Tibial nerve (tissue), 4 donors: ENCODE data around the gene ST3GAL6. TPM values are rescaled to one million over a fixed set of nuclear protein-coding genes. Genes with fewer than 3 reads are reported as not detected.

Source experiments
- DNase-seq, 2 donors: peaks; one replicate each; pipeline ENCODE4 v3.0.0-alpha.2; 2019; ENCODE audit warnings: low spot score in 2 of 2
- H3K27ac ChIP-seq, 4 donors: fragments of 200-600 bp; sonication (generic) in 3 of 4; one replicate each; pipeline ENCODE4 v1.5.1; 2017 to 2019; ENCODE audit warnings: mild to moderate bottlenecking in 1 of 4
- H3K27me3 ChIP-seq, 2 donors: fragments of 200-600 bp; sonication (generic) in 1 of 2; one replicate each; pipeline versions ENCODE4 v1.5.1 to v1.6.0; 2017 to 2019
- H3K36me3 ChIP-seq, 3 donors: fragments of 200-600 bp; sonication (generic); one replicate each; pipeline ENCODE4 v1.5.1; 2018 to 2019
- H3K4me1 ChIP-seq, 4 donors: fragments of 200-600 bp; sonication (generic) in 3 of 4; one replicate each; pipeline ENCODE4 v1.5.1; 2017 to 2019
- H3K4me3 ChIP-seq, 4 donors: fragments of 200-600 bp; sonication (generic) in 3 of 4; one replicate each; pipeline ENCODE4 v1.5.1; 2017 to 2019; ENCODE audit warnings: mild to moderate bottlenecking in 1 of 4, moderate library complexity in 1 of 4
- H3K9me3 ChIP-seq, 4 donors: fragments of 200-600 bp; sonication (generic) in 3 of 4; one replicate each; pipeline ENCODE4 v1.5.1; 2017 to 2019
- CTCF ChIP-seq, 5 experiments: fragments of 200-600 bp in 3 of 5; fragments of 450-650 bp in 2 of 5; sonication (generic) in 3 of 5; IDR thresholded peaks; one replicate each; pipeline ENCODE4 v1.5.1; 2016 to 2019; ENCODE audit warnings: antibody characterized with exemption in 5 of 5, mild to moderate bottlenecking in 3 of 5, moderate library complexity in 2 of 5
- EP300 ChIP-seq, 2 donors: sonication (generic); formaldehyde crosslinking; IDR thresholded peaks; one replicate each; pipeline ENCODE4 v1.6.1; 2017; ENCODE audit warnings: antibody characterized with exemption in 2 of 2, mild to moderate bottlenecking in 1 of 2
- POLR2A ChIP-seq, 2 donors: fragments of 450-650 bp; IDR thresholded peaks; one replicate each; pipeline ENCODE4 v1.6.1; 2017; ENCODE audit warnings: antibody characterized with exemption in 2 of 2, mild to moderate bottlenecking in 2 of 2, moderate library complexity in 2 of 2
- WGBS, 2 donors: methylation state at CpG; one replicate each; pipeline ENCODE4 v1.1.5; 2018; 5-methylcytosine and 5-hydroxymethylcytosine counted together
- total RNA-seq, 4 donors: library from RNA; depleted of rRNA; stranded (reverse); fragments of >200 nt; gene quantifications; one replicate each; pipeline ENCODE4 v1.1.0, GENCODE V29; 2016

The ST3GAL6 gene
- total RNA-seq, 4 donors from 2014 or later: 9.2 to 54.6 (median 10.1) TPM

GRCh38 chr3:98733812-98734281 lies 29.3 kb upstream of the ST3GAL6 start:
- peak overlapping the region; percentile 54 to 99 (median 76) for H3K4me3 ChIP-seq
- H3K27ac ChIP-seq: peak overlapping the region; percentile 53 to 92 (median 84)
- H3K36me3 ChIP-seq: no peaks in the 10 kb centered on the region
- no peaks in the 10 kb centered on the region for H3K27me3 ChIP-seq
- WGBS, 2 donors: 2 to 6% methylated on average over 15 of the region's 15 CpGs
- H3K9me3 ChIP-seq: no peaks in the 10 kb centered on the region
- TF ChIP-seq EP300 (IDR thresholded peaks at IDR 0.05): no peak
- no peak for TF ChIP-seq POLR2A (IDR thresholded peaks at IDR 0.05)
- no peak for TF ChIP-seq CTCF (IDR thresholded peaks at IDR 0.05)
- peak in 1 of 2 donors; percentile 7 for DNase-seq
- peaks cover 0 to 26% (median 0%) of the 10 kb centered on the region in 4 donors for H3K4me1 ChIP-seq

GRCh38 chr3:98734306-98734705 lies 28.8 kb upstream of the ST3GAL6 start:
- no peak for TF ChIP-seq CTCF (IDR thresholded peaks at IDR 0.05)
- TF ChIP-seq POLR2A (IDR thresholded peaks at IDR 0.05): no peak
- TF ChIP-seq EP300 (IDR thresholded peaks at IDR 0.05): no peak
- H3K27me3 ChIP-seq: no peaks in the 10 kb centered on the region
- DNase-seq: no peak
- H3K27ac ChIP-seq: peak overlapping the region in 3 of 4 donors; percentile 53 to 92 (median 91)
- H3K36me3 ChIP-seq: no peaks in the 10 kb centered on the region
- peak overlapping the region; percentile 54 to 99 (median 76) for H3K4me3 ChIP-seq
- H3K9me3 ChIP-seq: no peaks in the 10 kb centered on the region
- H3K4me1 ChIP-seq: peaks cover 0 to 30% (median 0%) of the 10 kb centered on the region in 4 donors
- 29% methylated on average over 4 of the region's 4 CpGs for WGBS, 2 donors

GRCh38 chr3:98734735-98735134 lies 28.4 kb upstream of the ST3GAL6 start:
- no peak for DNase-seq
- no peak for TF ChIP-seq CTCF (IDR thresholded peaks at IDR 0.05)
- TF ChIP-seq POLR2A (IDR thresholded peaks at IDR 0.05): no peak
- TF ChIP-seq EP300 (IDR thresholded peaks at IDR 0.05): no peak
- peak overlapping the region in 2 of 4 donors; percentile 53 to 92 for H3K27ac ChIP-seq
- no peaks in the 10 kb centered on the region for H3K36me3 ChIP-seq
- WGBS, 2 donors: 69 to 72% methylated on average over 4 of the region's 4 CpGs
- peak overlapping the region in 1 of 4 donors; percentile 83 for H3K4me3 ChIP-seq
- peaks cover 0 to 32% (median 0%) of the 10 kb centered on the region in 4 donors for H3K4me1 ChIP-seq
- H3K9me3 ChIP-seq: no peaks in the 10 kb centered on the region
- no peaks in the 10 kb centered on the region for H3K27me3 ChIP-seq

GRCh38 chr3:98735296-98735695 lies 27.8 kb upstream of the ST3GAL6 start:
- WGBS, 2 donors: 96 to 98% methylated on average over 2 of the region's 2 CpGs
- TF ChIP-seq CTCF (IDR thresholded peaks at IDR 0.05): no peak
- no peak for TF ChIP-seq EP300 (IDR thresholded peaks at IDR 0.05)
- TF ChIP-seq POLR2A (IDR thresholded peaks at IDR 0.05): no peak
- DNase-seq: no peak

GRCh38 chr3:98735761-98736269 lies 27.3 kb upstream of the ST3GAL6 start:
- Histone ChIP-seq H3K36me3 (no peaks in the 10 kb centered on the region), H3K27me3 (no peaks in the 10 kb centered on the region), H3K4me1 (peaks cover 0 to 27% (median 0%) of the 10 kb centered on the region in 4 donors), H3K9me3 (no peaks in the 10 kb centered on the region), H3K4me3 (no peak overlapping the region), H3K27ac (peak overlapping the region in 2 of 4 donors; percentile 8 to 20)
- no peak for DNase-seq
- WGBS, 2 donors: 63 to 83% methylated on average over 1 of the region's 1 CpG
- TF ChIP-seq EP300 (IDR thresholded peaks at IDR 0.05) (no peak), CTCF (IDR thresholded peaks at IDR 0.05) (no peak), POLR2A (IDR thresholded peaks at IDR 0.05) (no peak)

More at GRCh38 chr3:98735296-98735695, 27.8 kb upstream of the ST3GAL6 start:
- Histone ChIP-seq H3K4me3 (no peak overlapping the region), H3K27ac (no peak overlapping the region), H3K36me3 (no peaks in the 10 kb centered on the region), H3K27me3 (no peaks in the 10 kb centered on the region), H3K9me3 (no peaks in the 10 kb centered on the region), H3K4me1 (peaks cover 0 to 32% (median 0%) of the 10 kb centered on the region in 4 donors)
